A549 (cell line): ENCODE data around the gene TTYH3. TPM values are rescaled to one million over a fixed set of nuclear protein-coding genes. Genes with fewer than 3 reads are reported as not detected.

ENCODE experiments used
- ATAC-seq, 2 experiments: fragments of 200-7000 bp in 1 of 2; fragments of >200 bp in 1 of 2; cut with Nextera tagmentation in 1 of 2; cut with Tn5 transposase in 1 of 2; 3 replicates each; pipeline versions ENCODE4 v1.8.0 to v1.9.1; 2018 to 2020; ENCODE audit warnings: mild to moderate bottlenecking in 1 of 2, moderate library complexity in 1 of 2
- CTCF ChIA-PET: fragments of 300-600 bp; sonication (Branson Sonifier 250); formaldehyde crosslinking; extraction: SDS; loops from one replicate; lab custom pipeline; 2021; ENCODE audit warnings: antibody characterized with exemption, inconsistent platforms; lab: Yijun Ruan, JAX
- POLR2A ChIA-PET: fragments of 350-600 bp; formaldehyde crosslinking; extraction: SDS; loops from one replicate; lab custom pipeline; 2021; ENCODE audit warnings: antibody characterized with exemption, inconsistent platforms; lab: Yijun Ruan, JAX
- DNase-seq, 2 experiments: peaks; one replicate each; pipeline versions ENCODE4 v3.0.0 to v3.0.0-alpha.2; 2011 to 2016; ENCODE audit warnings: low read depth in 1 of 2, low spot score in 1 of 2
- FAIRE-seq: peaks from 2 replicates; lab custom pipeline; 2011; peaks lifted over from hg19 to GRCh38; lab: Jason Lieb, UNC
- H3K27ac ChIP-seq, 2 experiments: fragments of >200 bp; sonication (Bioruptor Twin); formaldehyde crosslinking; 3 replicates each; pipeline ENCODE4 v1.5.1; 2016 to 2017
- H3K4me1 ChIP-seq: fragments of >200 bp; sonication (Bioruptor Twin); formaldehyde crosslinking; 3 replicates; pipeline ENCODE4 v1.6.1; 2016
- H3K4me2 ChIP-seq: fragments of >200 bp; sonication (Bioruptor Twin); formaldehyde crosslinking; 3 replicates; pipeline ENCODE4 v1.6.1; 2016
- H3K4me3 ChIP-seq: fragments of >200 bp; sonication (Bioruptor Twin); formaldehyde crosslinking; 3 replicates; pipeline ENCODE4 v1.5.1; 2016
- H3K9me3 ChIP-seq: fragments of >200 bp; sonication (Bioruptor Twin); formaldehyde crosslinking; 3 replicates; pipeline ENCODE4 v1.6.1; 2016
- BCL3 ChIP-seq: fragments of >200 bp; sonication (Bioruptor Twin); formaldehyde crosslinking; IDR thresholded peaks from 3 replicates; pipeline ENCODE4 v1.6.1; 2016
- CBX8 ChIP-seq: fragments of 200-600 bp; sonication (generic); IDR thresholded peaks from 2 replicates; pipeline ENCODE4 v1.6.1; 2016
- CEBPB ChIP-seq, 2 experiments: fragments of >200 bp in 1 of 2; sonication (Bioruptor Twin) in 1 of 2; formaldehyde crosslinking in 1 of 2; IDR thresholded peaks; 2 replicates each; pipeline ENCODE4 v1.6.1; 2012 to 2016
- CHD2 ChIP-seq: fragments of 150-350 bp; IDR thresholded peaks from 2 replicates; pipeline ENCODE4 v1.6.1; 2014; ENCODE audit warnings: low read length; ENCODE audit not compliant: partially characterized antibody
- EP300 ChIP-seq, 2 experiments: fragments of >200 bp; sonication (Bioruptor Twin); formaldehyde crosslinking; IDR thresholded peaks; 2 replicates in 1 of 2; 3 replicates in 1 of 2; pipeline ENCODE4 v1.6.1; 2016 to 2017
- FOSB ChIP-seq: fragments of 250-450 bp; sonication (Bioruptor Pico); IDR thresholded peaks from 2 replicates; pipeline ENCODE4 v1.5.0; 2020; ENCODE audit warnings: mild to moderate bottlenecking, moderate library complexity
- FOSL2 ChIP-seq, 2 experiments: fragments of 450-650 bp in 1 of 2; fragments of >200 bp in 1 of 2; sonication (Bioruptor Twin) in 1 of 2; formaldehyde crosslinking; IDR thresholded peaks; 2 replicates each; pipeline versions ENCODE4 v1.5.0 to v1.6.1; 2016 to 2020; ENCODE audit warnings: mild to moderate bottlenecking in 1 of 2, moderate library complexity in 1 of 2
- HES2 ChIP-seq: fragments of >200 bp; sonication (Bioruptor Twin); formaldehyde crosslinking; IDR thresholded peaks from 2 replicates; pipeline ENCODE4 v1.6.1; 2016
- HEYL ChIP-seq: fragments of 250-450 bp; sonication (Bioruptor Pico); IDR thresholded peaks from 2 replicates; pipeline ENCODE4 v1.8.0; 2021; ENCODE audit warnings: mild to moderate bottlenecking, moderate library complexity
- HMGXB4 ChIP-seq: fragments of 250-450 bp; sonication (Bioruptor Pico); IDR thresholded peaks from 2 replicates; pipeline ENCODE4 v1.5.0; 2021; ENCODE audit warnings: mild to moderate bottlenecking, moderate library complexity, borderline replicate concordance
- HOXA7 ChIP-seq: fragments of 250-450 bp; sonication (Bioruptor Pico); IDR thresholded peaks from 2 replicates; pipeline ENCODE4 v1.5.0; 2020; ENCODE audit warnings: mild to moderate bottlenecking, moderate library complexity
- HOXB13 ChIP-seq: fragments of 250-450 bp; sonication (Bioruptor Pico); IDR thresholded peaks from 2 replicates; pipeline ENCODE4 v1.5.0; 2020; ENCODE audit warnings: low read depth, mild to moderate bottlenecking, moderate library complexity
- MAFK ChIP-seq: fragments of 450-650 bp; IDR thresholded peaks from 2 replicates; pipeline ENCODE4 v1.6.1; 2014; ENCODE audit not compliant: partially characterized antibody
- POLR2AphosphoS2 ChIP-seq: conservative IDR thresholded peaks from 2 replicates; pipeline ENCODE4 v1.6.1; 2012; ENCODE audit warnings: low read length, improper control_type of control experiment, inconsistent platforms
- REST ChIP-seq: fragments of 200-600 bp; sonication (generic); IDR thresholded peaks from 2 replicates; pipeline ENCODE4 v1.6.1; 2016; ENCODE audit warnings: antibody characterized with exemption, mild to moderate bottlenecking, moderate library complexity
- RFX5 ChIP-seq: fragments of 450-650 bp; IDR thresholded peaks from 2 replicates; pipeline ENCODE4 v1.7.1; 2014; ENCODE audit warnings: antibody characterized with exemption, mild to moderate bottlenecking, moderate library complexity
- SMC3 ChIP-seq: fragments of >200 bp; sonication (Bioruptor Twin); formaldehyde crosslinking; IDR thresholded peaks from 3 replicates; pipeline ENCODE4 v1.6.1; 2018; ENCODE audit warnings: inconsistent platforms
- ZSCAN20 ChIP-seq: fragments of 250-450 bp; sonication (Bioruptor Pico); IDR thresholded peaks from 2 replicates; pipeline ENCODE4 v1.8.0; 2022; ENCODE audit warnings: mild to moderate bottlenecking, moderate library complexity
- WGBS: methylation state at CpG from one replicate; pipeline ENCODE4 v1.1.6; 2017; ENCODE audit errors: missing lambda C conversion rate; 5-methylcytosine and 5-hydroxymethylcytosine counted together
- polyA plus RNA-seq, 4 experiments: library from polyadenylated mRNA; depleted of rRNA in 3 of 4; stranded (reverse); fragments of >200 nt; fragmentation: RNase III in 1 of 4; extraction: RNeasy Plus Mini Kit Qiagen cat#74134 plus additional on column Dnase treatment in 1 of 4; gene quantifications; 2 replicates in 3 of 4; 3 replicates in 1 of 4; pipeline ENCODE4 v1.2.3, GENCODE V29; 2011 to 2017

The TTYH3 gene
- polyA plus RNA-seq, 2 of the 4 experiments (the other 2 are of a cell fraction) = 11.3 to 43.6 TPM

DNA sequence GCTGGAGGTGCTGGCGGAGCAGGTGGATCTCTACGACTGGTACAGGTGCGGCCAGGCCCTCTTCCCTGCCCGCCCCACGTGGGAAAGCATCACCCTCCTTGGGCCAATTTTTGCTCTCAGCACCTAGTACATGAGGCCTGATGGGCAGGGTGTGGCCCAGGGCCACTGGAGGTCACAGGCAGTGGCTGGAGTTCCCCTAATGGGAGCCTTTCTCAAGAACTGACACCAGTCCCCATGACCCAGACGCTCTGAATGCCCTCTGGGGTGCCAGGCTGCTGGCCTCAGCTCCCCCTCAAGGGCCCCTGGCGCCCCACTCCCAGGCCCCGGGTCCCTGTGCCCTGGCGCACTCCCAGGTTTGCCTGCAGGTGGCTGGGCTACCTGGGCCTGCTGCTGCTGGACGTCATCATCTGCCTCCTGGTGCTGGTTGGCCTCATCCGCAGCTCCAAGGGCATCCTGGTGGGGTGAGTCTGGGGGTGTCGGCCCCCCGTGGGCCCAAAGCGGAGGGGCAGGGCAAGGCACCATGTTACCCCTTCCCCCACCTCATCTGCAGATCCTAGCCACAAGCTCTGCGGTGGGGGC is 15.9 kb downstream of the TTYH3 start (continued):
- TF ChIP-seq HES2 = no peak
- TF ChIP-seq CEBPB (IDR thresholded peaks at IDR 0.05) = no peak
- no peak for TF ChIP-seq CHD2
- TF ChIP-seq BCL3 = no peak
- TF ChIP-seq, all 56 proteins: peak for 0

DNA sequence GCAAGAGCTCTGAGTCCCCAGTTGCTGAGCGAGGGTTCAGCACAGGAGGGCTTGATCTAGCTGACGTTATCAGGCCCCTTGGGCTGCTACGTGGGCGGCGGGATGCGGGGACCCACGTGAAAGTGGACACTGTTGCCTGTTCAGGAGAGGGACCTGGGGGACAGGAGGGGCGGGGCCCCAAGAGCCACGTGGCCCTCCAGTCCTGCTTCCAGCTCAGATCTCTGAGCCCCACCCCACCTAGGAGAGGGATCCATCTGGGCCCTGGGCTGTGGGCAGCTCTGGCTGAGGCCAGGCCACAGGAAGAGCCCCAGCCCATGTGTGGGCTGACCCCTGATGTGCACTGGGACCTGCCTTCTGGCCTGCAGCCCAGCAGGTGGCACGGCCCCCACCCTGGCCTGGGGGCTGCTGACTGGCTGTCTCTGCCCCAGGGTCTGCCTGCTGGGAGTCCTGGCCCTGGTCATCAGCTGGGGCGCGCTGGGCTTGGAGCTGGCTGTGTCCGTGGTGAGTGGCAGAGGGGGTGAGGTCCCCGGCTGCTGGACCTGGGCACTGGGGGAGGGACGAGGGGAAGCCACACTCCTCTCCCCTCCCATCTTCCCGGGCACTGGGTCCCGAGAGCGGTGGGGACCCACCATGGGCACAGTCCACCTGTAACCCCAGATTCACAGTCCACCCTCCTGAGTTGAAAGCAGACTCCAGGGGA is 17.5 kb downstream of the TTYH3 start:
- no peak overlapping the region for H3K4me2 ChIP-seq
- no peak overlapping the region for H3K4me3 ChIP-seq
- 94% methylated on average over 12 of the region's 18 CpGs for WGBS
- TF ChIP-seq HEYL (no peak), FOSL2 (IDR thresholded peaks at IDR 0.05) (no peak), FOSL2 (CRISPR knock-in tag; IDR thresholded peaks at IDR 0.05) (no peak), RFX5 (no peak), HOXA7 (CRISPR knock-in tag) (no peak), MAFK (no peak), SMC3 (no peak), CBX8 (no peak), ZSCAN20 (CRISPR knock-in tag) (no peak), REST (no peak), POLR2AphosphoS2 (no peak), FOSB (CRISPR knock-in tag) (no peak), HOXB13 (no peak), EP300 (IDR thresholded peaks at IDR 0.05) (no peak), HMGXB4 (CRISPR knock-in tag) (no peak)
- peaks cover 7% of the 10 kb centered on the region; the same call in 1 of the 3 replicates for H3K4me1 ChIP-seq
- ChIA-PET CTCF (interaction anchor here (0.6 to 1.9 kb wide), 4 partner anchors 21 to 425 kb away, joined by 3 to 8 read pairs (median 4); no protein-coding TSS in a partner anchor), POLR2A (no interaction called here)
- FAIRE-seq (no peak), ATAC-seq (no peak), DNase-seq (no peak)
- no peaks in the 10 kb centered on the region for H3K9me3 ChIP-seq
- no peak overlapping the region for H3K27ac ChIP-seq
